Urothelium cell line (cell line): ENCODE measurements around the gene EGLN3.
"Not testable (repeated sequence)": the region's sequence is repeated elsewhere in the genome, so short reads cannot be mapped to it uniquely, and the experiment has no call there.

Experiments
- DNase-seq: peaks from one replicate; pipeline ENCODE4 v3.0.0; 2011; ENCODE audit warnings: low spot score, mixed read lengths
- FAIRE-seq: peaks from 2 replicates; lab custom pipeline; 2011; peaks lifted over from hg19 to GRCh38; lab: Jason Lieb, UNC

The EGLN3 gene

DNA sequence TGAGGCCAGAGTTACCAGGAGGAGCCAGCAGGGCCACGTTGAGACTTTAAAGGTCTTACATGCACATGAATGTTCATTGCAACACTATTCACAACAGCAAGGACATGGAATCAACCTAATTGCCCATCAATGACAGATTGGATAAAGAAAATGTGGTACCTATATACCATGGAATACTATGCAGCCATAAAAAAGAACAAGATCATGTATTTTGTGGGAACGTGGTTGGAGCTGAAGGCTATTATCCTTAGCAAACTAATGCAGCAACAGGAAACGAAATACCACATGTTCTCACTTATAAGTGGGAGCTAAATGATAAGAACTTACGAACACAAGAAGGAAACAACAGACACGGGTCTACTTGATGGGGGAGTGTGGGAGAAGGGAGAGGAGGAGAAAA lies 11.6 kb upstream of the EGLN3 start:
- not testable (repeated sequence) for DNase-seq, FAIRE-seq

DNA sequence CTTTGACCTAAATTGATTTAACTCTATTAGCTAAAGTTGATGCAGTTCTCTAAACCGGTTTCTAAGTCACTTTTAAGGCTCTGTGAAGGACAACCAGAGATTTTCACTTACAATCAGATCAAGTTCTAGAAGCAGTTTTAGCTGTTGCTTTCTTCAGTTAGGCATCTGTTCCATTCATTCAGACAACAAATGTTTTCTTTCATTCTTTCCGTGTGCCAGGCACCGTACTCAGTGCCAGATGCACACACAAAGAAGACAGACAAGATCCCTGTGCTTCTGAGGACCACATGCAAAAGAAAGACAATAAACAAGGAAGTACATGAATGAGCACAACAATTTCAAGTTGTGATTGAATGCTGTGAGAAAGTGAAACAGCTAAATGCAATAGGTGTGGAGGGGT lies 11.1 kb upstream of the EGLN3 start:
- FAIRE-seq = no peak

DNA sequence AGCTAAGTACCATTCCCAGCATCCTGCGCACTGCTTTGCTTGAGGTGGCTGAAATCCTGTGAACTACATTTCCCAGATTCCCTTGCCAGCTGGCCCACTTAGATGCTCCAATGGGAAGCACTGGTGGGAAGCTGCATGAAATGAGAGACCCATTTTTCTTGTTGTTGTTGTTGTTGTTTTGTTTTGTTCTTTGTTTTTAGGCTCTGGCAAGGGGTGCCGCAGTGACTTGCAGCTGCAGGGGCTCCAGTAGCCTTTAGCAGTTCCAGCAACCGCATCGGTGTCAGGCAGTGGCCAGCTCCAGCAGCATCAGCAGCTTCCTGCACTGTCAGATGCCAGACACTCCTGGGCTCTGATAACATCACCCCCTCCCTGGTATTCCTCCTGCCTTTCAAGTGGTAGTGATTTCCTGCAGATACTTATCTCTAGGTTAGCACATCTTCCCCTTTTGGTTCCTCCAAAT lies 8.8 kb upstream of the EGLN3 start:
- FAIRE-seq (no peak), DNase-seq (no peak)

More for the DNA sequence above, 11.1 kb upstream of the EGLN3 start:
- DNase-seq = no peak

DNA sequence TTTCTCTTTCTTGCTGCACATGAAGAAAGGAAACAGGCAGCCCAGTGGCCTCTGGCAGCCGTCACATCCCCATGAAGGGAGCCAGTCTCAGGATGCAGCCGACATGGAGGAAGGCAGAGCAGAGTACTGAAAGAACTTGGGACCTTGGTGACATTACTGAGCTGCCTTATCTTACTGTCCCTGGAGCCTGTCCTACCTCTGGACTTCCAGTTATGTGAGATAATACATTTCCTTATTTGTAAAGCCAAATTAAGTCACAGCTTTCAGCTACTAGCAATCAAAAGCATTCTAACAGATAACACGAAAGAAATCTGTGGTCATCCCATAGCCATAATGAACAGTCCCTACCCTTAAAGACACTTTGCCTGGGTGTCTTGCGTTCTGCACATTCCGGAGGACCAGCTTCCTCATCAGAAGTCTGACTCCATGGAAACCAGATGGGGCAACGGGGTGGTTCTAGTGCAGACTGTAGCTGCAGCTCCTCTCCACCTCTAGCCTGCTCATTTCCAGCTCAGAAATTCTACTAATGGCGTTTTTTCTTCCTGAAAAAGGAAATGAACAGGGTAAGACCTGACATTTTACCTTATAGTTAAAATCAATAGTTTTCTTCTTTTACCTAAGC lies 7.8 kb upstream of the EGLN3 start:
- DNase-seq (no peak), FAIRE-seq (no peak)

DNA sequence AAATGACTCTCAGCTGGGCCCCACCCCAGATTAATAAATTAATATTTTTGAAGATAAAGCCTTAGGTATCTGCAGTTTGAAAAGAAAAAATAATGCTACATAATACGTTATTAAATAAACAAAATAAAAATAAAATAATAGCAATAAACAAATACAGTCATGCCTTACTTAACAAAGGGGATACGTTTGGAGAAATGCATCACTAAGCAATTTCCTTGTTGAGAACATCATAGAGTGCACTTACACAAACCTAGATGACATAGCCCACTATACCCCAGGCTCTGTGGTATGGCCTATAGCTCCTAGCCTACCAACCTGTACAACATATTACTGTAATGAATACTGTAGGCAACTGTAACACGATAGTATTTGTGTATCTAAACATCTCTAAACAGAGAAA lies 7.1 kb upstream of the EGLN3 start:
- DNase-seq = no peak
- FAIRE-seq = no peak

DNA sequence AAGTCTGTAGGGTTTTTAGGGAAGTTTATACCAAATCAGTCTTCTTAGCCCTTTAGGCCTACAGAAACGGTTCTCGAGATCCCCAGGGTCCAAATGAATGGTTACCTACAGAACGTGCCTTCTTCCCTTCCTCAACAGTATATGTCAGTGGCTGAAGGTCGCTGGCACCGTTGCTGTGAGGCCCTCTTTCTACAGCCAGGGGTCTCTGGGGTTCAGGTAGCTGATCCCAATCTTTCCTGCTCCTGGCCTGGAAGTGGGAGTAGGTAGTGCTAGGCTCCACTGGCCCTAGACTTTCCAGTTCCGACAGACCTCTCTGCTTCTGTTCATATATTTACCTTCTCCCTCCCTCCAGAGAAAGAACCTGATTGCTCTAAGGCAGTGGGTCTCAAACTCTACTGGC lies 6.4 kb upstream of the EGLN3 start:
- no peak for FAIRE-seq

DNA sequence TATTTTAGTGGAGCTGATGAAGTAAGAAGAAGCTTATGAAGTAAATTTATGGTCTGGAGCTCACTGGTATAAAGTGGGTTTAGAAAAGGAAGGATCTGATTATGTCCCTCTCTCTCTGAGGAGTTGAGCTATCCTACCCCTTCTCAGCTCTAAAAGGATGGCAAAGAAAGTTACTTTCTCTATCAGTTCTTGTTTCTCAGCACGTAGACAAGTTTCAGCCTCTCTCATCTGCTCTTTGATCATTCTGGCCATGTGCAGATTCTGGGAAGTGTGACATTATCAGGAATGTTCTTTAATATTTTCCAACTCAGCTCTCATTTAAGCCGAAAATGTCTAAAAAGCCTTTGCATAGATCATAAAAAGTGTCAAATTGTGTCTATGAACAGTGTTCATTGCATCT lies 5.8 kb upstream of the EGLN3 start:
- DNase-seq = no peak
- no peak for FAIRE-seq

More for the DNA sequence above, 6.4 kb upstream of the EGLN3 start:
- DNase-seq = no peak

DNA sequence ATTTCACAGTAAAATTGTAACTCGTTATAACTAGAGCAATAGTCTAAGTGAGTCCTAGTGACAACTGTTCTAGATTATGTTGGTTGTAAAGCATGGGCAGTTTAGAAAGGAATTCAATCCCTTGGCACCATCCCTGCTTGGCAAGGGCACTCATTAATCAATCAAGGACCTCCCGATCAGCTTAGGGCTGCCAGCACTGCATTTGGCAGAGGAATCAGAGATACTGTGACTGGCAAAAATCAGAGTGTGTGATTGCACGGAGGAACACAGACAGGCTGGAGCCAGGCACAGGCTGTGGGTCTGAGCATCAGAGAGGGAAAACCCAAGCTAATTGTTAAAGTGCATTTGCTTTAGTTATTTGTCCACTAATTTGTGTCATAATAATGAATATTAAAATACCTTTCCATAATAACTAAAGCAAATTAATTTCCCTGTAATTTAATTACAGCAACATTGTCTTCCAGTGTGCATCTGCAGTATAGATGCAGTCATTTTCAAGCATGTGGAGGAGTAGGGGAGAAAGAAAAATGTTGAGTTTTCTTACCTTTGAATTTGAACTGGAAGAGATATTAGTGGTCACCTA lies 3.2 kb upstream of the EGLN3 start:
- DNase-seq (no peak), FAIRE-seq (no peak)

DNA sequence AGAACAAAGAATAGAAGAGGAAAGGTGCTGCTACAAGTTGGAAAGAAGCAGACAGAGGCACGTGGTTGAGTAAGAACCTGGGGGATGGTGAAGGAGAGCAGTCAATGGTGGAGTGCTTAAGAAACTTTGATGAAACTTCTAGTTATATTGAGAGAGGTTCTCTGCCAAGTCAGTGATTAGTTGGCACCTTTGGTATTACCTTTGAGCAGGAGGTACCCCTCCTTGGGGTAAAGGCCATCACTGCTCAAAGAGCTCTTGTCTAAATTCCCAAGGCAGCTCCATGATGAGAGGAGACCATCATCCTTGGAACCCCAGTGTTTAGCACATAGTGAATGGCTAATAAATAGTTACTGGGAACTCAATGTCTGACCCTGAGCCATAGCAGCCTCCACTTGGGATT lies 1.7 kb upstream of the EGLN3 start:
- FAIRE-seq = no peak
- DNase-seq = no peak

DNA sequence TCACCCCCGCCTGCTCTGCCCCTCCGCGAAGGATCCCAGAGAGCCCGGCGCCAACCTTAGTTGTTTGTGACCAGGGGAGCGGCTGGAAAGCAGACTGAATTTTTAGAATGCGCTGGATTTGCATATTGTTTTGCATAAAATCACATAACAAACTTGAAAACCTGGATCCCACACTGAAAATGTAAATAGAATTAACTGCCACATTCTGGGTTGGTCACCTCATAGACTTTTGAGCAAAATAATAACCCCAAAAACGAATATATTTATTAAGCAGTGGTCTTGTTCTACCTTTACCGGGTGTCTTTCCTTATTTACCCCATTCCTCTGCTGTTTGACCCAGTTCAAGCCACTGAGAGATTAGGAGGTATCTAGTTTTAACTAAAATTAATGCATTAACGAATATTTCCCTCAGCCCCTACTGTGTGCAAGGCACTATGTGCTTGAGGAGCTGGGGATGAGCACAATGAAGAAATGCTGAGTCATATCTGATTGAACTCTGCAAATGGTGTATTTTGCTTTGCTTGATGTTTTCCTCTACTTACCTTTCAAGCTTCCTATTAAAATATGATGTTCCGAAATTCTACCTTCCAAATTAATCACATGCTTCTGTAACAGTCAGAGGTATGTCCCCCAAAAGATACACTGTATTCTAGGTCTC lies 438 bp upstream of the EGLN3 start:
- DNase-seq (no peak), FAIRE-seq (no peak)

DNA sequence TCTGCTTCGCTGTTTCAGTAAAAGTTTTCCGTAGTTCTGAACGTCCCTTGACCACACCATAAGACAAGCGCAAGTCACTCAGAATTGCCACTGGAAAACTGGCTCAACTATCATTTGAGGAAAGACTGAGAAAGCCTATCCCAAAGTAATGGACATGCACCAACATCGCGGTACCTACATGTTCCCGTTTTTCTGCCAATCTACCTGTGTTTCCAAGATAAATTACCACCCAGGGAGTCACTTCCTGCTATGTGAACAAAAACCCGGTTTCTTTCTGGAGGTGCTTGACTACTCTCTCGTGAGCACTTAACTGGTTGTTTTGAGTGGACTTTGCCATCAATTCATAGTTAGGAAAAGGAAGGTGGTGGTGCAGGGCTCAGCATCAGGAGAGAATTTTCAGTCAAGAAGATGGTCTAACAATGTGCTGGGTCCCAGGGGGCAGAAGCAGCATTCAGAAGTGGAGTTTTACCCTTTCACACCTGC lies 1.4 kb downstream of the EGLN3 start:
- DNase-seq (no peak), FAIRE-seq (no peak)

DNA sequence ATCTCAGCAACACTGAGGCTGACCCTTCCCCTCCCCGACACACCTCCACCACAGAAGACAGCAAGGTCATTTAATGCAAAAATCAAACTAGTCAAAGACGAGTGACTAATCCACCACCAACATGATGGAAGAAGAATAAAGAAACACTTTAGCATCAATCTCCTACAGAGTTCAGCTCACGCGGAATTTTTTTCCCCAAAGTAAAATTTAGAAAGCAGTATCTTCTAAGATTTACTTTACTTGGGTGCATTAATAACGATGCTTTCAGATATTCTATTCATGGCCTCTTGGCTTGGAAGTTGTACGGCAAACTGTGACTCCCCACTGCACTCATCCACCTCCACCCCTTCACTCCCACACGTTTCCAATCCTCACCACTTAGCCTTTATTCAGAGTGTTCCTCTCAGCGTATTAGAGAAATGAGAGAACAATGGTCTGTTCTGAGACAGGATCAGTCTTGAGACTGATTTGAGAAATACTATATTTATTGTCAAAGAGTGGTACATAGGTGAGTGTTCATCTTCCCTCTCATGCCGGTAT lies 1.9 kb downstream of the EGLN3 start:
- FAIRE-seq (no peak), DNase-seq (no peak)

DNA sequence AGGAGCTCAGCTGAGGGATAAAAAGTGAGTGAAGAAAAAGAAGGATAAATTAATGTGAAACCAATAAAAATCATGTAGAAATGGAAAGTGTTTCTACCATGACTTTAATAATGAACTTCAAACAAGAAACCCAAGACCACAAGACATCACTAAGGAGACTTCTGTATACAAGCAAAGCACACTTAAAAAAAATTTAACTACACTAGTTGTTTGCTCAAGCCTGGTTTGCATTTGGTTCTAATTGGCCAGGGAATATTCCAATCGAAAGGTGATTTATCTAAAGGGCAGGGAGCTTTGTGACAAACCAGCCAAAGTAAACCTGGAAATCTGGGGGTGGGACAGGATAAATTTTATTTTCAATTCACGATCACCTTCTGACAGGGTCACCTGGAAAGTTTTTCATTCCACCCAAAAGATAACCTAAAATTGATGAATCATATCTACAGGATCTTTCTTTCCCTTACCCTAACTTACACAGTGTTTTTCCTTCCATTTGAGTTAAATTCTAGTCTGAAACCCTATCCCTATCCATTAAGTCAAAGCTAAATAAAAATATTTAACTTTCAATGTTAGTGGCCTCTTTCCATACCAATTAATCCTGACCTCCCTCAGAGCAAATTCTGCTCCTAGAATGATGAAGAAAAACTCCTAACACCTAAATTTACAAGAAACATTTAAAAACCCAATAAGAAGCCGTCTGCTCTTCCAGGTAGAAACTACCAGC lies 2.6 kb downstream of the EGLN3 start:
- no peak for FAIRE-seq

DNA sequence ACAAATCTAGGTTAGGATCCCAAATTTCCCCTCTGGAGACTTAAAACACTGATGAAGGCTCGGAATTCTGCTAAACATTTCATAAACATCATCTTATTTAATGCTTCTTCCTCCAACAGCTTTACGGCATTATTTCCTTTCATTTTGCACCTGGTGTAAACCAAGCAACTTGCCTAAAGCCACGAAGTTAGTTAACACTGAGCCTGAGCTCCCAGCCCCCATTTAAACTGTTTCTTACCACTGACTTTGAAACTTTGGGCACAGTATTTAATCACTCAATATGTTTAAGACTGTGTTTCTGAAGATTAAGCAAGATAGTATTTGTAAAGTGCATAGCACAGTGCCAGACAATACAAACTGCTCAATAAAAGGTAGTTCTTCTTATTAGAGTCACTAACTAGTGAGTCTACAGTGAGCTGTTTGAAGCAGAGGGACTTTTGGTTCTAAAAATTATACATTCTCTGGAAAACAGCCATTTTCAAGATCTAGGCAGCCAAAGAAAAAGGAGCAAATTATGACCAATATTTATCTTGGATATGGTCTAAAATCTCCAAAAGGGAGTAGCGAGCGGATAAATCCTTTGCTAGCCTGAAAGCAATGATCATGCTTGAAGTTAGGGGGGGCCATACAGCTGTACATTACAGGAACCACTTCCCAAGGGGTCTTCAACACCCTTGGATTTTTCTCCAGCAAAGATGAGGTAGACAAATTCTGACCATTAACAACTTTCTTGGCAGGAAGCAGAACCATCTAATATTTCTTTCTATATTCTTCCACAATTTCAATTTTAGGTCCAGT lies 4.0 kb downstream of the EGLN3 start:
- FAIRE-seq (no peak), DNase-seq (no peak)

More for the DNA sequence above, 2.6 kb downstream of the EGLN3 start:
- no peak for DNase-seq

DNA sequence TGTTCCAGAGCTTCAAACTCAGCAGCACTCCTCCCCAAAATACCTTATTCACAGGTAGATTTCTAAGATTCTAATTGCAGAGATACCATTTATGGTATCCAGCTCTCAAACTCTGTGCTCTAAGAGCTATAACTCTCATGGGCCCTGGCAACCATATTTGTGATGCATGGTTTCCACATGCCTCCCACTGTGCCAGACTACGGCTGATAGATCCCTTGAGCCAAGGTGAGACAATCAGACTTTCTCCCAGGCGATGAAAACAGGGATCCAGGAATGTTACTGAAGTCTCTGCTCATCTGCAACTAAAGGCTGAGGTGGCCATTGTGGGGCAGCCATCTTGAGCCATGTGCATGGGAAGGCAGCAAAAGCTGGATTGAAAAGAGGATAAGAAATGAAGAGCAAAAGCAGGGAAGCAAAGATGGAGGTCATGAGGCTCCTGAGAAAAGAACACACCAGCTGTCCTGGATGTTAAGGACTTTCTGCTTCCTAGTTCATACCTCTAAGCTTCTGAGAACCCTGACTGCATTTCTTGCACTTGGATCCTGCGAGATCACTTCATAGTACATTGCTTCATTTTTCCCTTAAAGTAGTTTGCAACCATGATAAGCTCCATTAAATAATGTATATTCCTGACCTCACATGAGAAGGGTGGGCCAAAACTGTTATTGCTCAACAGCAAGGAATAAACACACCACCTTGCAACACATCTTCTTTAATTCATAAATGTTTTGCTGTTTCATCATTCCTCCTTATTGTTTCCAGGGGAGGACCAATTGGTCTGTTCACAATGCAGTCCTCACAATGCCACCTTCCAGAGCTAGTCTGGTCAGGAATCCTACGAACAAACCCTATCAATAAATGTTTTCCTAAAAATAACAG lies 5.4 kb downstream of the EGLN3 start:
- DNase-seq (no peak), FAIRE-seq (no peak)

DNA sequence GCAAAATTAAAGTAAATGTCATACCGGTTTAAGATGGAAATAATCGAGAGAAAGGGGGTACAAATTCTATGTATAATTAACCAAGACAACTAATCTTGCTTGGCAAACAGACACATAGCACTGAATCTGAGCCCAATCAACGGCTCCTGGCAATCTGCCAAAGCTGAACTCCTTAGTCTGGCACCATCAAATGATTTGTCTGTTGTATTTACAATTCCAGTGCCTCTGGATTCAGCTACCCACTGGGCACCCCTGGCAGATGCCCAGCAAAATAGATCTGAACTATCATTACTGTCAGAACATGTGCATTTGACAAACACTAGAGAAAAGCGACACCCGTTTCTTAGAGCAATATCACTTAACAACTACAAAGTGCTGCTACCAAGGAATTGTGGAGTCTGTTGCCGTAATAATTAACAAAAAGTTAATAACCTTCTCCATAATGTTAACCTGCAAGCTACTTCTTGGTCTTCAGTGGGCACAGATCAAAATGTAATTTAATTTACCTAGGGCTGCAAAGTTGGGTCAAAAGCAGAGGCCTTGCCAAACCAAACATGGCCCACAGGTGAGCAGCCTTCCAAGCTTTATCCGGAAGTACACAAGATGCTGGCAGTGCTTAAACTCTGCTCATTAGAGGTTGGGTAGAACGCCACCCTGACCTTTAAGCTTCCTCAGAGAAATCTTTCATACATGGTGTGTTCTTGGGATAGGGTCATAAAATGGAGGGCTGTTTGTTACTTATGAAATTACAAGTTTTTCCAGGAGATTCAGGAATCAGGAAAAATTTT lies 7.6 kb downstream of the EGLN3 start:
- DNase-seq (no peak), FAIRE-seq (no peak)

DNA sequence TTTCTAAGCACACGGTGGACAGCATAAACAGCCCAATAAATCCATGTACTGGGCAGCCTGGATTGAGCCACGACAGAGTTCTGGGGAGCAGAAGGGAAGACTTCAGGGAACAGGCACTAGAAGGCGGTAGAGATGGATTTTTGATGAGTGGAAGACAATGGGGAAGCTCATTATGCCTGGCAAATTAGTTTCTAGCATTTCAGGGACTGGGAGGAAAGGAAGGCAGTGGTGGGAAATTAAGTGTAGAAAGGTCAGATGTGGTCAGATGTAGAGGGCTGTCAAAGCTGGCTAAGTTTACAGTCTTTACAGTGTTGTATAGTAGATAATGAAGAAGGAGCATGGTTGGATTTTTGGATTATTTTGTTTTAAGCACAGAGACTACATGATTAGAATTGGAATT lies 9.2 kb downstream of the EGLN3 start:
- DNase-seq = no peak
- no peak for FAIRE-seq

DNA sequence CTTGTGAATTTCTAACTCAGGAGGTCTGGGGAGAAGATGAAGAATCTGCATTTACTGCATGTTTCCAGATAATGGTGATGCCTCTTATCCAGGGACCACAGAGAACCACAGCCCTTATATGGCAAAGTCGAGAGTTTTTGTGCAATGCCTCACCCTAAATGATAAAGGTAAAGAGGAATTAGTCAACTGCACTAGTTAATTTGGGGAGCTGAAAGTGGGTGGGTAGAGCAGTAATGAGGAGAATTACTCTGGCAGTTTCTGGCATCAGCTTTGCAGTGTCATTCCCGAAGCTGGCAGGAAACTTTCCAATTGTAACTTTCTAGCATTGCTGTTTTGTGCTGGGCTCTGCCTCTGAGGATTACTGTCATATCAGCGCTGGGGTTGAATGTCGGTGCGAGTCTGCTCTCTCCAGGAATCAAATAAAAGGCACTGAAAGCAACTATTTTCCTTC lies 10.3 kb downstream of the EGLN3 start:
- DNase-seq (no peak), FAIRE-seq (no peak)
